HEK293 (cell line): Measurements from ENCODE around the gene SPINK4.

Source experiments
- CTCF ChIA-PET: fragments of 350-600 bp; formaldehyde crosslinking; extraction: SDS; loops from one replicate; lab custom pipeline; 2021; ENCODE audit warnings: antibody characterized with exemption; lab: Yijun Ruan, JAX
- POLR2A ChIA-PET: fragments of 300-600 bp; formaldehyde crosslinking; extraction: SDS; loops from one replicate; lab custom pipeline; 2020; ENCODE audit warnings: antibody characterized with exemption, inconsistent platforms; lab: Yijun Ruan, JAX
- H3K27ac ChIP-seq: fragments of 200-500 bp; sonication (Bioruptor generic); 2 replicates; pipeline ENCODE4 v1.5.1; 2014; ENCODE audit warnings: low read depth, low read length, control low read depth, inconsistent platforms; ENCODE audit errors: extremely low read depth
- H3K36me3 ChIP-seq, 2 experiments: fragments of 200-500 bp in 1 of 2; sonication (Bioruptor generic) in 1 of 2; 1 replicate in 1 of 2; 2 replicates in 1 of 2; pipeline ENCODE4 v1.5.1; 2014 to 2017; ENCODE audit warnings: inconsistent platforms in 2 of 2, low read length in 2 of 2; ENCODE audit not compliant: control insufficient read depth in 2 of 2, insufficient read depth in 1 of 2
- H3K4me1 ChIP-seq: fragments of 200-500 bp; sonication (Bioruptor generic); 2 replicates; pipeline ENCODE4 v1.5.1; 2014; ENCODE audit warnings: mild to moderate bottlenecking, low read length, inconsistent platforms; ENCODE audit not compliant: control insufficient read depth, insufficient read depth
- H3K4me3 ChIP-seq: 2 replicates; pipeline ENCODE4 v1.5.1; 2011; ENCODE audit warnings: low read depth, mild to moderate bottlenecking, control low read depth, low read length, moderate library complexity
- H3K9me3 ChIP-seq: fragments of 200-500 bp; sonication (Bioruptor generic); 2 replicates; pipeline ENCODE4 v1.5.1; 2014; ENCODE audit warnings: low read depth, low read length, inconsistent platforms; ENCODE audit not compliant: control insufficient read depth, insufficient read depth
- GLIS2 ChIP-seq: fragments of 450-650 bp; formaldehyde crosslinking; IDR thresholded peaks from 2 replicates; pipeline ENCODE4 v1.5.1; 2016; ENCODE audit warnings: missing biosample characterization, missing genetic modification characterization
- KLF16 ChIP-seq: fragments of 450-650 bp; formaldehyde crosslinking; IDR thresholded peaks from 2 replicates; pipeline ENCODE4 v1.5.1; 2017; ENCODE audit warnings: missing biosample characterization, missing genetic modification characterization
- KLF8 ChIP-seq: fragments of 450-650 bp; formaldehyde crosslinking; IDR thresholded peaks from 2 replicates; pipeline ENCODE4 v1.5.1; 2016; ENCODE audit warnings: missing biosample characterization, missing genetic modification characterization
- OSR2 ChIP-seq: fragments of 450-650 bp; formaldehyde crosslinking; IDR thresholded peaks from 2 replicates; pipeline ENCODE4 v1.5.1; 2016; ENCODE audit warnings: missing biosample characterization, missing genetic modification characterization
- PATZ1 ChIP-seq: fragments of 450-650 bp; formaldehyde crosslinking; IDR thresholded peaks from 2 replicates; pipeline ENCODE4 v1.5.1; 2016; ENCODE audit warnings: missing biosample characterization, missing genetic modification characterization
- SCRT2 ChIP-seq: fragments of 450-650 bp; formaldehyde crosslinking; IDR thresholded peaks from 2 replicates; pipeline ENCODE4 v1.5.1; 2016; ENCODE audit warnings: missing biosample characterization, missing genetic modification characterization
- WT1 ChIP-seq: fragments of 450-650 bp; formaldehyde crosslinking; IDR thresholded peaks from 2 replicates; pipeline ENCODE4 v1.5.1; 2016; ENCODE audit warnings: missing biosample characterization, missing genetic modification characterization
- ZBTB17 ChIP-seq: fragments of 450-650 bp; formaldehyde crosslinking; IDR thresholded peaks from 2 replicates; pipeline ENCODE4 v1.5.1; 2016; ENCODE audit warnings: missing biosample characterization, missing genetic modification characterization
- ZFP69B ChIP-seq: fragments of 450-650 bp; formaldehyde crosslinking; IDR thresholded peaks from 2 replicates; pipeline ENCODE4 v1.5.1; 2016; ENCODE audit warnings: missing biosample characterization, missing genetic modification characterization
- ZIC2 ChIP-seq: fragments of 450-650 bp; formaldehyde crosslinking; IDR thresholded peaks from 2 replicates; pipeline ENCODE4 v1.5.1; 2016; ENCODE audit warnings: missing biosample characterization, missing genetic modification characterization
- ZNF211 ChIP-seq: fragments of 450-650 bp; formaldehyde crosslinking; IDR thresholded peaks from 2 replicates; pipeline ENCODE4 v1.5.1; 2016; ENCODE audit warnings: low read depth, missing biosample characterization, missing genetic modification characterization
- ZNF335 ChIP-seq: fragments of 450-650 bp; formaldehyde crosslinking; conservative IDR thresholded peaks from 2 replicates; pipeline ENCODE4 v1.5.1; 2016; ENCODE audit warnings: missing biosample characterization, missing genetic modification characterization
- ZNF488 ChIP-seq: fragments of 450-650 bp; formaldehyde crosslinking; IDR thresholded peaks from 2 replicates; pipeline ENCODE4 v1.5.1; 2016; ENCODE audit warnings: missing biosample characterization, missing genetic modification characterization
- ZNF513 ChIP-seq: fragments of 450-650 bp; IDR thresholded peaks from 2 replicates; pipeline ENCODE4 v1.5.1; 2018; ENCODE audit warnings: missing biosample characterization, missing genetic modification characterization
- ZNF600 ChIP-seq: fragments of 450-650 bp; formaldehyde crosslinking; IDR thresholded peaks from 2 replicates; pipeline ENCODE4 v1.5.1; 2016; ENCODE audit warnings: missing biosample characterization, missing genetic modification characterization
- ZNF629 ChIP-seq: fragments of 450-650 bp; formaldehyde crosslinking; IDR thresholded peaks from 2 replicates; pipeline ENCODE4 v1.5.1; 2017; ENCODE audit warnings: missing biosample characterization, missing genetic modification characterization
- ZNF658 ChIP-seq: fragments of 450-650 bp; formaldehyde crosslinking; IDR thresholded peaks from 2 replicates; pipeline ENCODE4; 2016; ENCODE audit warnings: missing biosample characterization, missing genetic modification characterization
- ZNF664 ChIP-seq: fragments of 450-650 bp; formaldehyde crosslinking; IDR thresholded peaks from 2 replicates; pipeline ENCODE4 v1.5.1; 2016; ENCODE audit warnings: missing biosample characterization, missing genetic modification characterization
- ZXDB ChIP-seq: fragments of 450-650 bp; formaldehyde crosslinking; IDR thresholded peaks from 2 replicates; pipeline ENCODE4 v1.5.1; 2016; ENCODE audit warnings: missing biosample characterization, missing genetic modification characterization
- TF ChIP-seq, protein P1 (sequence below): fragments of 450-650 bp; formaldehyde crosslinking; IDR thresholded peaks from 2 replicates; pipeline ENCODE4 v1.5.1; 2016; ENCODE audit warnings: missing biosample characterization, missing genetic modification characterization
- TF ChIP-seq, protein P2 (sequence below): fragments of 450-650 bp; formaldehyde crosslinking; IDR thresholded peaks from 2 replicates; pipeline ENCODE4 v1.5.1; 2017; ENCODE audit warnings: missing biosample characterization, missing genetic modification characterization

SPINK4 gene

DNA sequence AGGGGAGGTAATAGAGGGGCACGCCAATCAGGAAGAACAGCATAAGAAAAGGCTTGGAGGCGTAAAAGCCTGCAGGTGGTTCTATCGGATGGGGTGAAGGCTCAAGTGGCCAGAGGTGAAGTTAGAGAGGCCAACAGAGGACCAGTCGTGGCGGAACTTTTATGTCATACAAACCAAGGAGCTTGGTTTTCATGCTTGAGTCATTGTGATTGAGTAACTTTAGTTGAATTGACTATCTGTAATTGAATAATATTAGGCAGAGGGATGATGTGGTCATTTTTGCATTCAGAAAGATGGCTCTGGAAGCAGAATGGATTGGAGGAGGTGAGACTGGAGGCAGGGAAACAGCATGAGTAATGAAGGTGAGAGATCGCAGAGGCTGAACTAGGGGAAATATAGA, 7.2 kb upstream of the SPINK4 start (continued):
- no peak for TF ChIP-seq ZNF513 (tag by site-specific recombination)

DNA sequence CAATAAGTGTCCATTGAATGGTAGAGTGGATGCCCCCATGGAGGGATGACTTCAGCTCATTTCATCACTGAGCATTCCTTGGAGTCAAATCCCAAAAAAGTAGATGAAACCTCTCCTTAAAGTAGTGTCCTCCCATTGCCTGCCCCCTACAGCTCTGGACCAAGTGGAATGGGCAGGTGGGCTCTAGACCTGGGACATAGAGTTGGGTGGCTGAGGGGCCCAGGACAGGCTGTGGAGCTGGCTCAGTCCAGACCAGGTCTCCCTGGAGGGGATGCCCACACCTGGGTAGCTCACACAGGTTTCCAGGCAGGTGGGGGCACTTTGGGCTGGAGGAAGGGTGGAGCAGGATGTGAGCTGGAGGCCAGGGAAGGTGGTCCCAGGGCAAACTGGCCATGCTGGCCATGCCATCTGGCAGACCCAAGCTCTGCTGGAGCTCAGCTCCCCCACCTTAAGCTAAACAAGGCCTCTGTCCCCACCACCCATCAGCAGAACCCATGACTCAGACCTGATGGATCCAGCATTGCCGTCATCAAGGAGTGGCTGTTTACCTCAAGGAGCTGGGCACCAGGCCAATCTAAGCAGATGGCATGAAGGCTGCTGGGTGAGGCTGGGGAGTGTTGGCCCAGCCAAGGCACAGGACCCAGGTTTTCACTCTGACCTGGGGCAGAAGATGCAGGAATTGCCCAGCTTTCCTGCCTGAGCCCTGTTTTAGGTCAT, 6.2 kb upstream of the SPINK4 start:
- Histone ChIP-seq H3K4me1 (peaks cover 6% of the 10 kb centered on the region), H3K27ac (no peak overlapping the region), H3K36me3 (no peaks in the 10 kb centered on the region), H3K9me3 (no peaks in the 10 kb centered on the region), H3K4me3 (no peak overlapping the region)
- CTCF ChIA-PET: interaction anchor here (0.6 to 2.0 kb wide), 7 partner anchors 8 to 854 kb away, joined by 3 to 11 read pairs (median 3); partner anchors contain the start of gene NFX1
- POLR2A ChIA-PET: interaction anchor here (0.5 kb wide), 1 partner anchor 14 kb away, joined by 3 read pairs; no protein-coding TSS in a partner anchor
- TF ChIP-seq WT1 (tag by site-specific recombination) (peak; percentile 15; the same call in 1 of the 2 replicates), SCRT2 (tag by site-specific recombination) (peak; percentile 80), ZNF211 (tag by site-specific recombination) (no peak), ZFP69B (tag by site-specific recombination) (peak; percentile 64; the same call in 1 of the 2 replicates), ZBTB17 (0 out of 2 replicates have a peak, but pooled peaks have one; percentile 22), GLIS2 (tag by site-specific recombination) (peak; percentile 61), ZNF488 (tag by site-specific recombination) (no peak), ZXDB (tag by site-specific recombination) (peak; percentile 41), ZNF335 (tag by site-specific recombination) (no peak; the same call in 1 of the 2 replicates), ZNF658 (tag by site-specific recombination) (no peak), ZIC2 (tag by site-specific recombination) (no peak), ZNF664 (tag by site-specific recombination) (no peak), ZNF600 (tag by site-specific recombination) (peak; percentile 65; the same call in 1 of the 2 replicates), KLF8 (peak; percentile 51; the same call in 1 of the 2 replicates), KLF16 (tag by site-specific recombination) (peak; percentile 42; the same call in 1 of the 2 replicates), OSR2 (tag by site-specific recombination) (peak; percentile 30), PATZ1 (peak; percentile 70), ZNF629 (peak; percentile 90)
- TF ChIP-seq, protein P1, sequence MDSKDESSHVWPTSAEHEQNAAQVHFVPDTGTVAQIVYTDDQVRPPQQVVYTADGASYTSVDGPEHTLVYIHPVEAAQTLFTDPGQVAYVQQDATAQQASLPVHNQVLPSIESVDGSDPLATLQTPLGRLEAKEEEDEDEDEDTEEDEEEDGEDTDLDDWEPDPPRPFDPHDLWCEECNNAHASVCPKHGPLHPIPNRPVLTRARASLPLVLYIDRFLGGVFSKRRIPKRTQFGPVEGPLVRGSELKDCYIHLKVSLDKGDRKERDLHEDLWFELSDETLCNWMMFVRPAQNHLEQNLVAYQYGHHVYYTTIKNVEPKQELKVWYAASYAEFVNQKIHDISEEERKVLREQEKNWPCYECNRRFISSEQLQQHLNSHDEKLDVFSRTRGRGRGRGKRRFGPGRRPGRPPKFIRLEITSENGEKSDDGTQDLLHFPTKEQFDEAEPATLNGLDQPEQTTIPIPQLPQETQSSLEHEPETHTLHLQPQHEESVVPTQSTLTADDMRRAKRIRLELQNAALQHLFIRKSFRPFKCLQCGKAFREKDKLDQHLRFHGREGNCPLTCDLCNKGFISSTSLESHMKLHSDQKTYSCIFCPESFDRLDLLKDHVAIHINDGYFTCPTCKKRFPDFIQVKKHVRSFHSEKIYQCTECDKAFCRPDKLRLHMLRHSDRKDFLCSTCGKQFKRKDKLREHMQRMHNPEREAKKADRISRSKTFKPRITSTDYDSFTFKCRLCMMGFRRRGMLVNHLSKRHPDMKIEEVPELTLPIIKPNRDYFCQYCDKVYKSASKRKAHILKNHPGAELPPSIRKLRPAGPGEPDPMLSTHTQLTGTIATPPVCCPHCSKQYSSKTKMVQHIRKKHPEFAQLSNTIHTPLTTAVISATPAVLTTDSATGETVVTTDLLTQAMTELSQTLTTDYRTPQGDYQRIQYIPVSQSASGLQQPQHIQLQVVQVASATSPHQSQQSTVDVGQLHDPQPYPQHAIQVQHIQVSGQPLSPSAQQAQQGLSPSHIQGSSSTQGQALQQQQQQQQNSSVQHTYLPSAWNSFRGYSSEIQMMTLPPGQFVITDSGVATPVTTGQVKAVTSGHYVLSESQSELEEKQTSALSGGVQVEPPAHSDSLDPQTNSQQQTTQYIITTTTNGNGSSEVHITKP (tag by site-specific recombination): peak; percentile 68
- TF ChIP-seq, protein P2, sequence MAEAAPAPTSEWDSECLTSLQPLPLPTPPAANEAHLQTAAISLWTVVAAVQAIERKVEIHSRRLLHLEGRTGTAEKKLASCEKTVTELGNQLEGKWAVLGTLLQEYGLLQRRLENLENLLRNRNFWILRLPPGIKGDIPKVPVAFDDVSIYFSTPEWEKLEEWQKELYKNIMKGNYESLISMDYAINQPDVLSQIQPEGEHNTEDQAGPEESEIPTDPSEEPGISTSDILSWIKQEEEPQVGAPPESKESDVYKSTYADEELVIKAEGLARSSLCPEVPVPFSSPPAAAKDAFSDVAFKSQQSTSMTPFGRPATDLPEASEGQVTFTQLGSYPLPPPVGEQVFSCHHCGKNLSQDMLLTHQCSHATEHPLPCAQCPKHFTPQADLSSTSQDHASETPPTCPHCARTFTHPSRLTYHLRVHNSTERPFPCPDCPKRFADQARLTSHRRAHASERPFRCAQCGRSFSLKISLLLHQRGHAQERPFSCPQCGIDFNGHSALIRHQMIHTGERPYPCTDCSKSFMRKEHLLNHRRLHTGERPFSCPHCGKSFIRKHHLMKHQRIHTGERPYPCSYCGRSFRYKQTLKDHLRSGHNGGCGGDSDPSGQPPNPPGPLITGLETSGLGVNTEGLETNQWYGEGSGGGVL (tag by site-specific recombination): peak; percentile 47; the same call in 1 of the 2 replicates
